ENCODE measurements around the gene SLC24A4.

Gene SLC24A4

DNA sequence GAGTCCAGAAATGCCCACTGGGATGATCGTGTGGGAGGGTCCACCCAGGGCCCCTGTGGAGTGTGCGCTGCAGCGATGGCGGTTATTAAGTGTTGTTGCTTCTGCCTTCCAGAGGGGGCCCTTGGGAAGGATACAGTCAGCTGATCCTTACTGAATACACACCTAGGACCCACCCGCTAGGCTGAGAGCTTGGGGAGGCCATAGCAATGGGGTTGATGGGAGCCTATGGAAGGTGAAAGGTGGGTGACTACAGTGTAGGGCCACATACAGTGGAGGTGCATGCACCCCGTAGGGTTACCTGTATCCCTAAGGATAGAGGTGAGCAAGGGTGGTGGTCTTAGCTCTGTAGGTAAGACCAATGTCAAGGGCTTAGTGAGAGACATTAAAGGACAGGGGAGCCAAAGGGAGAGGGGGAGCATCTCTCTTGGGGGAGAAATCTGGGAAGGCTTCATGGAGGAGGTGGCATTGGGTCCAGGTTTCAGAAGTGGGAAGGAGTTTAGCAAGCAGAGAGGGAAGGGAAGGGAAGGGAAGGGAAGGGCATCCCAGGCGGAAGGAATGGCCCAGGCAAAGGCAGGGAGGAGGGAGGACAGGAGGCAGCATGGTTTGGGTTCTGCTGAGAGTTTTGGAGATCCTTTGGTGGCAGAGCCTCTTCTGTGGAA lies 117.5 kb downstream of the SLC24A4 start:
- DNase-seq, result no peak

DNA sequence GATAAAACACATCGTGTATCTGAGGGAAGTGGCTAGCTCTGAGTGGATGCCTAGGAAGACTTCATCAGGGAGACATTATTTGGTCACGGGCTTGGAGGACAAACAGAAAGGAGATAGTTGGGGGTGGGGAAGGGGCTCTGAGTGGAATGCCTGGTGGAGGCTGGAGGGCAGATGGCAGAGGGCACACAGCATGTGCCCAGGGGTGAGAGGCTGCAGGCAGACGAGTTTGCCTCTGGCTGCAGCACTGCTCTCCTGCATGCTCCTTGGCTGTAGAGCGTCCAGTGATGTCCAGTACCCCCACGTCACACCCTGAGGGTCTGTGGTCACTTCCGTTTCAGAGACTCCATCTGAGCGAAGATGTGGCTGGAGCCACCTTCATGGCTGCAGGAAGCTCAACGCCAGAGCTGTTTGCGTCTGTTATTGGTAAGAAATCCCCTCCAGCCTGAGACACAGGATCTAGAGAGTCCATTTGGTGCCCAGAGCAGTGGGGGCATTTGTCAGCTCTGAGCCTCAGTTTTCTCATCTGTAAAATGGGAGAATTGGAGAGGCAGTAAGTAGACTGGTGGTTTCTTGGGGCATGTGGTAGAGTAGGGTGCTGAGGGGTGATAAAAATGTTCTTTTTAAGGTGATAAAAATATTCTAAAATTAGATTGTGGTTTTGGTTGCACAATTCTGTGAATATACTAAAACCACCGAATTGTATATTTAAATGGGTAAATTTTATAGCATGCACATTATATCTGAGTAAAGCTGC lies 119.0 kb downstream of the SLC24A4 start:
- DNase-seq, result no peak

DNA sequence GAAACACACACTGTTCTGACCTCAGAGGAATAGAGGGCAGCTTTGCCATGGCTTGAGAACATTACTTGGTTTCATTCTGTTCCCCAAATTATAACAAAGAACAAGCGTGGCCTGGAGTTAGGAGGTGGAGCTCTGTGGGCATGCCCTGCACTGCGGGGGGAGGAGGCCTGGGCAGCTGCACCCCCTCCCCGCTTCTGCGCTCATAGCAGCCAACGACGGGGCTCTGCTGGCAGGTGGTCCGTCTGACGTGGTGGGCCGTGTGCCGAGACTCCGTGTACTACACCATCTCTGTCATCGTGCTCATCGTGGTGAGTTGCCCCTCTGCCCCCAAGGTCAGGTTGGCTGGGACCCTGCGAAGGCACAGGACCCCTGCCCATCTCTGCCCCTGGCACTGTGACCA lies 120.2 kb downstream of the SLC24A4 start:
- DNase-seq, result no peak

DNA sequence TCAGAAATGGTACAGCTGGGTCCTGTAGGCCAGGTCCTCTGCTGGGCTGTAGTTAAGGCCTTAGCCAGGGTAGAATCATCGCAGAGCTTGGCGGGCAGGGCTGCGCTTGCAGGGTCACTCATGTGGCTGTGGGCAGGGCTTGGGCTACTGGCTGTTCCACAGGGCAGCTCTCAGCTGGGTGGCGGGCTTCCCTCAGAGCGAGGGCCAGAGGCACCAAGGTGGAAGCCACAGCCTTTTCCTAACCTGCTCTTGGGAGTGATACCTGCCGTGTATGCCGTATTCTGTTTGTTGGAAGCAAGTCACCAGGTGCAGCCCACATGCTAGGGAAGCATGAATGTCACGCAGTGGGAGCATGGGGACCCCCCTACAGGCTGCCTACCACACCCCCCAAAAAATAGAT lies 120.8 kb downstream of the SLC24A4 start:
- DNase-seq, result no peak

DNA sequence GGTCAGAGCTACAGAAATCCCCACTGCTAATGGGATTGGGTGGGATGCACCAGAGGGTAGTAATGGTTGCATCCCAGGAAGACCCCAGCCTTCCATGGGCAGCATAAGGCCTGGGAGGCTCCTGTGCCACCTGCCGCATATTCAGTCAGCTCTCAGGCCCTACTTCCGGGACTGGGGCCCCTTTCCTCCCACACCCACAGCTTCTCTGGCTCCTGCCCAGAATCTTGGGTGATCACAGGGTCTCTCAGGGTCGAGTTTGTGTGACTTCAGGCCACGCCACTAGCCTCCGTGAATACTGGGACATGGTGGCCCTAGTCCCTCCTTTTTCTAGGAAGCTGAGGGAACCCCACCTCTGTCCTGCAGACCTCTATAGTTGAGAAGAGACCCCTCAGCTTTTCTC lies 123.8 kb downstream of the SLC24A4 start:
- no peak for DNase-seq

DNA sequence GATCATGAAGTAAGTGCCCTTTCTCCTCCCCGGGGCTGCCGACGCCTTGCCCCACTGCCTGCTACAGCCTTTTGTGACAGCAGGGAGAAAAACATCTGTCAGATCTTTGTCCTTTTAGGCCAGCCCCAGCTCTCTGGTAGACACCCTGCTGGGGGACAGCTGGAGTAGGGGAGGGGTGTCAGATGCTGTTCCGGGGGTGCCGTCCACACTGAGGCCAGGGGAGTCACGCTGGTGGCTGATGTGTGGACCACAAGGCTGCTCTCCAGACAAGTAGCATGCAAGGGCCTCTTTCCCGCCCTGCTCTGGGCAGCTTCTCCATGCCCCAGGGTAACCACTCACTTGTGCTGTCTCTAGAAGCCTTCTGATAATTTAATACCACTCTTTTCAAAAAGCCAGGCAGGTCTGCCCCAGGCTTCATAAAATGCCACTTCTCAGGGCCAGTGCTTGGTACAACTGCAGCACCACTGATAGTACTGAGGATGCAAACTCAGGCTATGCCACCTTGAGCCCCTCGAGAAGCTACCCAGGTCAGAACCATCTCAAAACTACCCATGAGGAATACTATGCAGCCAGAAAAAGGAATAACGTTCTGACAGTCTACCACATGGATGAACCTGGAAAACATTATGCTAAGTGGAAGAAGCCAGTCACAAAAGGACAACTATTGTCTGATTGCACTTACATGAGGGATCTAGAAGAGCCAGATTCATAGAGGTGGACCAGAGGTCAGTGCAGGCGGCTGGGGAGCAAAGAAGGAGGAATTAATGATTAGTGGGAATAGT lies 124.6 kb downstream of the SLC24A4 start:
- no peak for DNase-seq

DNA sequence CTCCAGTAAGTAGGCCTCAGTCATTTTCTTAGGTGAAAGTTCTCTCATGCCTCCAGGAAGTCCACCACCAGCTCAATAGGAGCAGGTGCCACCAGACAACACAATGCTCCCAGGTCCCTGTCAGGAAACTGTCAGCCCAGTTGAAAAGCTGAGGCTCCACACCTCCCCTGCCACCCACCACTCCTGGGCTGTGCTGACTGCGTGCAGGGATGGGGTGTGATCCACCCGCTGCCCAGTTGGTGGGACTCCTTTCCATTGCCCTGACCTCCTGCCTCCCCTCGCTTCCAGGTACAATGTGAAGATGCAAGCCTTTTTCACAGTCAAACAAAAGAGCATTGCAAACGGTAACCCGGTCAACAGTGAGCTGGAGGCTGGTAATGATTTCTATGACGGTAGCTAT lies 125.8 kb downstream of the SLC24A4 start:
- DNase-seq, result peak; percentile 33

DNA sequence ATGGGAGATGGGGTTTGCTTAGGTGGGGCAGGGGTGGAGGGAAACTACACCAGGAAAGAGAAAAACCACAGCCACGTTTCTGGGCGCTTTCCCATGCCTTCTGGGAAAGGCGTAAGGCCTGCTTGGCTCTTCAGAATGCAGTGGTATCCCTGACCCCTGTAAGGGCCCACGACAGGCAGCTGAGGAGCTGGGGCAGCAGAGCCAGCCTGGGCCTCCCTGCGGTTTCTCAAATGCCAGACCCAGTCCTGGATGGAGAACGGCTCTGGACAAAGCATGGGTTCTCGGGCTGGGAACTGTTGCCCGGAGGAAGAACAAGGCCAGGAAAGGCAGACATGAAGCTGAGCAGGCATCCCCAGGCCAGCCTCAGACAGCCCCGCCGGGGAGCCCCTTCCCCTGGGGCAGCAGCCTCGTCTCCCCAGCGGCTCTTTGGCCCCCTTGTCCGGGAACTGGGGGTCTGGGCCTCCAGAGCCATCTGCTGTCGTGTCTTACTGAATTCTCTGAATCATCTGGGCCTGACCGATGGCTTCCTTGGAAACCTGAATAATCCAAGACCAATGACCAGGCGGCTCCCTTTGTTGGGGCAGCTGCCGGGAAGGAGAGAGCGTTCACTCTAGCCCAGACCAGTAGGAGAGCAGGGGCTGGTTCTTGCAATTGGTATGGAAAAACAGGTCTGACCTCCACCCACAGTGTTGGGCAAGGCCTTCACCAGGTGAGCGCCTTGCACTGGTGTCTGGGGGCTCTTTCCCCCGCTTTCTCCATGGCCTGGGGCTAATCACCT lies 126.6 kb downstream of the SLC24A4 start:
- DNase-seq, result no peak

DNA sequence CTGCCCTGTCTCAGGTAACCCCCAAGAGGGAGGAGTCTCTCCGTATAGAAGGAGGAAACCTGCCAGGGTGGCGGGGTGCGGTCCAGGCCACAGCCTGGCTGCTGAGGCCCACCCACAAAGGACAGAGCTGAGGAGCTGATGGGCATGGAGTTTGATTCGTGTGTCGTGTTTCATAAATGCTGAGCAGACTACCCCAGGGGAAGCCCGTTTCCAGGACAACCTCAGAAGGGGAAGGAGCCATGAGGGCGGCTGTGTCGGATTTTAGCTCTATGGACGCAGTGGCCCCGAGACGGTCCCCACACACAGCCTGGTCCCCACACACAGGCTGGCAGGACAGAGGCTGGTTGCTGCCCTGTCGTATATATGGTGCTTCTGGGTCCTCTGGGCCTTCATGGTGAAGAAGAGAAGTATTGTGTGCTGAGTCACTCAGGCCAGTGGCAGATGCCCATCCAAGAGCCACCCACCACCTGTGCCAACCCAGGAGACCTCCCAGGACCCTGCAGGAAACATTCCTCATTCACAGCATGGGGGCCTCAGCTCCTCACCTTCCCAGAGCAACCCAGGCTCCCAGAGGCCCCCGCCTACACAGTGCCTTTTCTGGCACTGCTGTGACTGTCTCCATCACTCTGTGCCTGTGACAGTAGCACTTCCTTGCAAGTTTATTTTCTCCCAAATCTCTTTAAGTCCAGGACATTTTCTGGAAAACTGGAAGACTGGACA lies 127.5 kb downstream of the SLC24A4 start:
- DNase-seq, result no peak

DNA sequence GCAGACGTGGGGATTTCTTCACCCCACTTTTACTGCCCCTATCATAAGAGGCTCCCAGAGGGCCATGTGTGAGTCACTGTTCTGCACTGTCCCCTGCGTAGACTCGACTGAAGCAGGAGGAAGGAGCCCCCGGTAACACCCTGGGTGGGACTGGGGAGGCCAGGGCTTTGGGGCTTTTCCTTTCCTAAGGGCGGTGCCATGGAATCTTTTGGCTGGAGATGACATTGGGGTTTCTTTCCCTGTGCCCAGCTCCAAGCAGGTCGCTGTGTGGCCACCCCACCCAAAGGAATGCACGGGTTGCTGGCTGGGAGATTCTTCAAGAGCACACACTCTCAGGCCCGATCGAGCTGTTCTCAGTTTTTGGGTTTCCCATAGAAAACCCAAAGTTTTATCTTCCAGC lies 128.3 kb downstream of the SLC24A4 start:
- no peak for DNase-seq

DNA sequence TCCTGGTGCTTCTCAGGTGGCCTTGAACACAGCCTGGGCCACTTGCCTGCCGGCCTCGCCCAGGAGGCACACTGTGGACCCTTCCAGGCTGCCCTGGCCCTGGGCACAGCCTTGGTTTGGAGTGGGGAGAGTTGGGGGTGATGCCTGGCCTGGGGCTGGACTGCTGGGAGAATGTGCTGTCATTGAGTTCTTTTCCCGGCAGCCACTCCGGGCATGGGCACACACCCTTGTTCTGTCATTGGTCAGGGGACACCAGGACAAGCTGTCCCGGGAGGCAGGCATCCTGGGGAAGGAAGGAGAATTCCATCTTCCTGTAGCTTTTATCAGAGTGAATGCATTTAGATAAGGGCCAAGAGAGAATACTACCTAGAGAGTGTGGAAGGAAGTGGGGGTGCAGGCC lies 128.8 kb downstream of the SLC24A4 start:
- no peak for DNase-seq

DNA sequence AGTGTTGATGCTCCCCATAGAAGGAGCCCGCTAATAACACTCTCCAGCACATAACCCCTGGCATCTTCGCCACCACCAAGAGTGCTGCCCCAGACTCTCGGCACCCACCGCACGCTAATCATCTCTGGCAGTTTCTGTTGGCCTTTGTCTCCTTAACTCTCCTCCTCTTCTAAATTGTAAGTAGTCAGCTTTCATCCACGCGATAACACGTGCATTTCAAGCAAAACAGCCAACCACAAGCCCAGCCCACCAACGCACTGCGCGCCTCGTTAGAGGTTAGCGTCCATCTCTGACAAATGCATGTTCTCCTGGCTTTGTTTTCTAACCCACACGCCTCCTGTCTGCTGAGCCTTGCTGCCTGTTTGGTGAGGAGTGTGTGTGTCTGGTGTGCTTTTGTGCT lies 129.5 kb downstream of the SLC24A4 start:
- DNase-seq, result no peak

DNA sequence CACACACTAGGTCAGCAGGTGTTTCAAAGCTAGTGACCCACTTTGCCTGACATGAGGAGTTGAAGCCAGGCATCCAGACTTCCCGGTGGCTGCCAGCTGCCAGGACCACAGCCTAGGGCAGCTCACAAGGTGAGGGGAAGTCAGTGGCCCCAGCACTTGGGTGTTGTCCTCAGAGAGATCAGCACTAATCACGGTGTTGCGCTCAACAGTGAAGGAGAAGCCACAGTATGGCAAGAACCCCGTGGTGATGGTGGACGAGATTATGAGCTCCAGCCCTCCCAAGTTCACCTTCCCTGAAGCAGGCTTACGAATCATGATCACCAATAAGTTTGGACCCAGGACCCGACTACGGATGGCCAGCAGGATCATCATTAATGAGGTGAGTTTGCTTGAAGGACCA lies 130.7 kb downstream of the SLC24A4 start:
- no peak for DNase-seq

DNA sequence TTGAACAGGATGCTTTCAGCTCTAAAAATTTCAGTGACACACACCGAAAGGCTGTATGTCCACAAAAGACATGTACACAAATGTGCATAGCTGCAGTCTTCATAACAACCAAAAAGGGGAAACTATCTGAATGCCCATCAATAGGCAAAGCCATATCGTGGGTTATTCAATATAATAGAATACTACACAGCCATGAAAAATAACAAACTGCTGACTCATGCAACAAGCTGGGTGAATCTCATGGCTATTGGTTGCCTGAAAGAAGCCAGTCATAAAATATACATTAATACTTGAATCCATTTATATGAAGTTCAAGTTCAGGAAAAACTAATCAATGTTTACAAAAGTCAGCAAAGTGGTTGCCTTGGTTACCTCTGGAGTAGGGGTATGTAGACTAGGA lies 132.3 kb downstream of the SLC24A4 start:
- DNase-seq, result no peak

DNA sequence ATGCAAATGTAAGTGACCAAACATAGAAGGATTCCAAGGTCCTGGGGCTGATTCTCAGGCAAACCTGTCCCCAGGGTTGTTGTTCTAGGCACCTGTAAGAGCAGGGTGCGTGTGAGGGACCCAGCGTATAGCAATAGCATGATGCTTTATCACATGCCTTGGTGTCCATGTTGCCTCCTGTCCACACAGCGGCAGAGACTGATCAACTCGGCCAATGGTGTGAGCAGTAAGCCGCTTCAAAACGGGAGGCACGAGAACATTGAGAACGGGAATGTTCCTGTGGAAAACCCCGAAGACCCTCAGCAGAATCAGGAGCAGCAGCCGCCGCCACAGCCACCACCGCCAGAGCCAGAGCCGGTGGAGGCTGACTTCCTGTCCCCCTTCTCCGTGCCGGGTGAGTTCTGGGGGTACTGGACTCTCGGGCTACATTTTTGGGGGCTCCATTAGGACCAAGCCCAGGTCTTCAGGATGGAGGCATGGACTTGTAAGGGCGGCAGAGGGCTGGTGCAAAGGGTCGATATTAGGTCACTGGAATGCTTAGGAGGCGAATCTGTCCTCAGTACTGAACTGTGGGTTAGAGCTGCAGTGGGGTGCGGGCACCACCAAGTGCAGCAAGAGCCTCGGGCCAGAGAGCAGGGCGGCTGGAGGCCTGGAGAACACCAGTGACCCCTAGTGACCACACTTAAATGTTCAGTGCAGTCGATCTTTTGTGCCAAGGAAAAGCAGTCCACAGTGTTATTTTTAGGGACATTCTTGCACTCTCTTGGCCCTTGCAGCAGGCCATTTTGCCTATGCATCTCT lies 133.4 kb downstream of the SLC24A4 start:
- peak; percentile 56 for DNase-seq

DNA sequence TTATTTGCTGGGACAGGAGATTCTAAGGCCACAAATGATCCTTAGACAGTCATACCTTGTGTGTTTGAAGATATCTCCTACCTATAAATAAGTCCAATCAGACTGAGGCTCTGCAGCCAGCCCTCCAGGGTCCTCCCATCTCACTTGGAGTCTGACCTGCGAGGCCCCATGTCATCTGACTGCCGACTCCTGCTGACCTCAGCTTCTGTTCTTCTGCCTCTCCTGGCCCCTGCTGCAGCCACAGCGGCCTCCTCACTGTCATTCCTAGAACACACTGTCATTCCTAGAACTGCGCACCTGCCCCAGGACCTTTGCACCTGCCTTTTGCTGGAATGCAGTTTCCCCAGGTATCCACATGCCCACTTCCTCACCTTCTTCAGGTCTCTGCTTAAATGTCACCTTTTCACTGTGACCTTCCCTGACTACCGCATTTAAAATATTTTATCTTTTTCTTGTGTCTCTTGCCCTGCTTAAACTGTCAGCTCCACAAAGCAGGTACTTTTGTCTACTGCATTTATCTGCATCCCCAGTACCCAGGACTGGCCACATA lies 134.1 kb downstream of the SLC24A4 start:
- no peak for DNase-seq

DNA sequence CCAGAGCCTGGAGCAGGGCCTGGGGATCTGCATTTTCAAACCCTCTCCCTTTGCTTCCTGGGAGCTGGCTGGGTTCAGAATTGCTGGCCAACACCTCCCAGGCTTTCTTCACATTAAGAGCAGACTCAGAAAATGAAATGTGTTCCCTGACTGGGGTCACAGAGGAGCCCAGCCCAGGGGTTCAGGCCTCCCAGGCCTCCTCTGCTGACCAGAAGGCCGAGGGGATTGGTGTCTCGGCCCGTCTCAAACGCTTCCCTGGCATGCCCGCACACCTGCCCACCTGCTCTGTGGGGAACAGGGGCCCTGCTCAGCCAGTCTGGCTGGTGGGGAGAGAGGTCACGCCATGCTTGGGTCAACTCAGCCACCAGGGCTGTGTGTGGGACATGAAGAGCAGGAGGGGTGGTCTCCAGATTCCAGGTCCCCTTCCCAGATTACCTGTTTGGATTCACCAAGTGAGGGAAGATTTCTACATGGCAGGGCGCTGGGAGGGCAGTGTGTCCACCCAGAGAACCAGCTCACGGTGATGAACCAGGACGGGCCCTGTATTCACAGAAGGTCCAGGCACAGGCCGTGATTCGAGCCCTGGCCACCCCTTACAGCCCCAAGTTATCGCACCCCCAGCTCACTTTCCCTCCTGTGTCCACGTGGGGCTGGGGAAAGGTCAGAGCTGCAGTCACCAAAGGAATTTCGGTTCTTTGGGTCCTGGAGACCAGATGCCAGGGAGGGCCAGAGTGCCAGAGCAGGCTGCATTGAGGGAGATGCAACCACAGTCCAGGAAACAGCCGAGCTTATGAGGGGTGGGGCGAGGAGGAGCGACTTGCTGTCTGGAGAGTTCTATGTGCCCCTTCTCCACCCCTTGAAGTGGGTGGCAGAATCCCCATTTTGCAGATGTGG lies 135.4 kb downstream of the SLC24A4 start:
- no peak for DNase-seq

DNA sequence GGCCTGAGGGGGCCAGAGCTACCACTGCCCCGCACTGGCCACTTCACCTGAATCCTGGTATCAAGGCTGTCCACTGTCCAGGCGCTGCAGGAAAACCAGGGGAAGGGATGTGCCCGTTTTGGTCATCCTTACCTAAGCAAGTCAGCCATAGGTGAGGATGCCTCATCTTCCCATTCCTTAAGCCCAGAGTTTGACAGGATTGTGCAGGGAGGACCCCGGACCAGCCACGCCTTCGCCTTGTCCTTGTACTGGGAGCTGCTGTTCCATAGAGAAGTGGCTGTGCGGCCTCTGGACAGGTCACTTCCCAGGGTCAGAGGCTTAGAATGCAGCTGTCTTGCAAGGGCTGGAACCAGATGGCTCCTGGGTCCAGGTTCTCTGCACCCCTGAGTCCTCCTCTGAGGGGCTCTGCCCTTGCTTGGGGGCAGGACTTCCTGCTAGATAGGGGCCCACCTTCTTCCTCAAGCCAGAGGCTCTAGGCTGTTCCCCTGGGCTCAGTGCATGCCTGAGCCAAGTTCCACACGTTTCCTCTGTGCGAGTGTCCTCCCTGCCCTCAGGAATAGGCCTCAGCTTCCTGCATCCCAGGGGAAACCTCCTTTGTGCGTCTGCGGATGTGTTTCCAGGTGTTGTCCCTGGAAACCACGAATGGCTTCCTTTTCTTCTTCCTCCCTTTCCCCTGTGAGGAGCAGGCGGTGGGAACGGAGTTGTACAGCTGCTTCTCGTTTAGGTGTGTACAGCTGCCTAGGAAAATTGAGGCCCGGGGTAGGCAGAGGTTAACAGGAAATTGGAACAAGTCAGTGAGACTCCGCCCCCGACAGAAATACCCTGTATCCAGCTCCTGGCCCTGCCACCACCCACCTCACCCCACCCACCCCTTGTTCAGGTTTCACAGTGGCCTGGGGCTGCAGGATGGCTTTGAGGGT lies 136.3 kb downstream of the SLC24A4 start:
- peak; percentile 51 for DNase-seq

DNA sequence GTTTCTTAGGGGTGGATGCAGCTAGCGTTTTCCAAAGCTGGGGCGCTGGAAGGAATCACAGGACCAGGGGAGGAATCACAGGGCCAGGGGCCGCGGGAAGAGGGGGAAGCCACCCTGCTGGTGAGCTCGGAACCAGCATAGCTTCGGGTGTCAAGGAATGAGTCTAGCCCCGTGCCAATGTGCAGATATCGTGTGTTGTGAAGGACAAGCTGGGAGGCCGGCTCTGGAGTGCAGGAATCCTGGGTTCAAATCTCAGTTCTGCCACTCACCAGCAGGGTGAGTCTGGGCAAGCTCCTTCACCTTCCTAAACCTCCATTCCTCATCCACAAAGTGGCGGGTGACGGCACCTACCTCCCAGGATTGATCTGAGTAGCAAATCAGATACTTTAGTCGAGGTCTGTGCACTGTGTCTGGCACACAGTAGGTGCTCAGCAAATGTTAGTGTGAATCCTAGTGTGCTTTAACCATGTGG lies 137.0 kb downstream of the SLC24A4 start:
- no peak for DNase-seq

Measured in DMS153 (cell line).